Dermis blood vessel endothelial cell (primary cell): ENCODE results near the gene PNPLA3. TPM values are rescaled to one million over a fixed set of nuclear protein-coding genes. Genes with fewer than 3 reads are reported as not detected.

ENCODE experiments used
- DNase-seq: peaks from one replicate; pipeline ENCODE4 v3.0.0; 2010
- total RNA-seq: library from RNA; depleted of rRNA; stranded (reverse); fragments of >200 nt; gene quantifications from 2 replicates; pipeline ENCODE4 v1.2.3, GENCODE V29; 2014

Gene PNPLA3
- total RNA-seq: 1.0 and 2.7 TPM in 2 replicates

GRCh38 chr22:43923631-43924464 lies at the start of gene PNPLA3:
TSS of gene PNPLA3 (plus strand) at chr22:43923805. CDS start at chr22:43923912, 107 bp downstream.
- DNase-seq: peak; percentile 82

- no peak for DNase-seq
Measured at GRCh38 chr22:43876866-43877509, 46.6 kb upstream of the PNPLA3 start.

GRCh38 chr22:43878079-43878795 lies 45.4 kb upstream of the PNPLA3 start:
- no peak for DNase-seq

- no peak for DNase-seq
Measured at GRCh38 chr22:43878831-43879550, 44.6 kb upstream of the PNPLA3 start.

GRCh38 chr22:43879901-43880540 lies 43.6 kb upstream of the PNPLA3 start:
- no peak for DNase-seq

GRCh38 chr22:43880541-43880991 lies 43.0 kb upstream of the PNPLA3 start:
- DNase-seq: no peak

- DNase-seq: no peak
Measured at GRCh38 chr22:43881091-43882061, 42.2 kb upstream of the PNPLA3 start.

GRCh38 chr22:43882122-43882767 lies 41.4 kb upstream of the PNPLA3 start:
- no peak for DNase-seq

- peak; percentile 75 for DNase-seq
Measured at GRCh38 chr22:43883012-43883661, 40.5 kb upstream of the PNPLA3 start.

GRCh38 chr22:43883719-43884415 lies 39.7 kb upstream of the PNPLA3 start:
- DNase-seq: no peak

- peak; percentile 65 for DNase-seq
Measured at GRCh38 chr22:43884600-43885318, 38.8 kb upstream of the PNPLA3 start.

- no peak for DNase-seq
Measured at GRCh38 chr22:43885319-43885671, 38.3 kb upstream of the PNPLA3 start.

GRCh38 chr22:43885786-43886185 lies 37.8 kb upstream of the PNPLA3 start:
- DNase-seq: no peak

GRCh38 chr22:43886231-43886630 lies 37.4 kb upstream of the PNPLA3 start:
- DNase-seq: no peak

GRCh38 chr22:43887391-43887790 lies 36.2 kb upstream of the PNPLA3 start:
- DNase-seq: no peak

- DNase-seq: no peak
Measured at GRCh38 chr22:43888740-43889139, 34.9 kb upstream of the PNPLA3 start.

- DNase-seq: no peak
Measured at GRCh38 chr22:43889201-43889859, 34.3 kb upstream of the PNPLA3 start.

GRCh38 chr22:43889860-43890253 lies 33.7 kb upstream of the PNPLA3 start:
- DNase-seq: no peak
